Aorta (tissue), 5 donors: ENCODE data around the gene MYOF. TPM values are rescaled to one million over a fixed set of nuclear protein-coding genes. Genes with fewer than 3 reads are reported as not detected.
A peak's percentile ranks its signal among the peaks of the same experiment; 100 is the strongest.
"Not testable (repeated sequence)": the region's sequence is repeated elsewhere in the genome, so short reads cannot be mapped to it uniquely, and the experiment has no call there.

Experiments
- ATAC-seq: fragments of 200-7000 bp; cut with Tn5 transposase; one replicate; pipeline ENCODE4 v1.9.1; 2022; ENCODE audit warnings: moderate library complexity; ENCODE audit not compliant: low FRiP score
- DNase-seq, 2 donors: peaks; one replicate each; pipeline ENCODE4 v3.0.0-alpha.2; 2020
- H3K27ac ChIP-seq, 2 donors: one replicate each; pipeline ENCODE4 v1.5.1; 2013; ENCODE audit warnings: low read length in 2 of 2, mild to moderate bottlenecking in 2 of 2, moderate library complexity in 2 of 2, control low read depth in 1 of 2, inconsistent platforms in 1 of 2, low read depth in 1 of 2
- H3K27me3 ChIP-seq, 2 donors: one replicate each; pipeline ENCODE4 v1.6.1; 2013; ENCODE audit warnings: control low read depth in 1 of 2, low read length in 1 of 2, mild to moderate bottlenecking in 1 of 2, moderate library complexity in 1 of 2; ENCODE audit not compliant: insufficient read depth in 2 of 2, control insufficient read depth in 1 of 2
- H3K36me3 ChIP-seq, 2 donors: one replicate each; pipeline ENCODE4 v1.6.1; 2013; ENCODE audit warnings: control low read depth in 1 of 2, low read length in 1 of 2, mild to moderate bottlenecking in 1 of 2; ENCODE audit not compliant: insufficient read depth in 2 of 2, control insufficient read depth in 1 of 2
- H3K4me1 ChIP-seq, 2 donors: one replicate each; pipeline ENCODE4 v1.6.1; 2013; ENCODE audit warnings: low read length in 2 of 2, control low read depth in 1 of 2, mild to moderate bottlenecking in 1 of 2, moderate library complexity in 1 of 2; ENCODE audit not compliant: insufficient read depth in 2 of 2, control insufficient read depth in 1 of 2
- H3K4me3 ChIP-seq, 2 donors: one replicate each; pipeline ENCODE4 v1.5.1; 2013; ENCODE audit warnings: low read length in 2 of 2, control low read depth in 1 of 2, mild to moderate bottlenecking in 1 of 2
- H3K9me3 ChIP-seq: one replicate; pipeline ENCODE4 v1.6.1; 2013; ENCODE audit warnings: mild to moderate bottlenecking, low read length; ENCODE audit not compliant: control insufficient read depth
- WGBS, 2 donors: extraction: QIAGEN DNeasy Blood & Tissue Kit; methylation state at CpG; one replicate each; pipeline ENCODE4 v1.1.7; 2013; 5-methylcytosine and 5-hydroxymethylcytosine counted together
- intact Hi-C, 2 donors: fragments of 100-400 bp; cut with DNase I; formaldehyde crosslinking; loops; one replicate each; pipeline versions ENCODE4 v1.14.2 to v1.15.0; 2022
- polyA plus RNA-seq, 2 donors: library from polyadenylated mRNA; stranded (reverse); fragments of 200-250 nt; gene quantifications; one replicate each; pipeline ENCODE4 v1.2.3, GENCODE V29; 2013
- total RNA-seq, 2 donors: library from RNA; stranded (reverse); fragmentation: NEBNext Ultra II Directional; extraction: Animal tissue kit (Norgen Biotek cat#: 25700); gene quantifications; one replicate each; pipeline ENCODE4 v1.2.1, GENCODE V29; 2021
- donor health status: healthy with polysubstance abuse.
- donor health status: Bipolar disorder and iron deficiency.
- donor health status: DM: no; HTN: no; CAD: no.
- donor health status: DM: no; HTN: no; CAD: no.
- donor health status: DM: yes; HTN: yes; CAD: no.

MYOF gene
- total and polyA plus RNA-seq, 4 donors: 13.4 to 242 (median 126) TPM

DNA sequence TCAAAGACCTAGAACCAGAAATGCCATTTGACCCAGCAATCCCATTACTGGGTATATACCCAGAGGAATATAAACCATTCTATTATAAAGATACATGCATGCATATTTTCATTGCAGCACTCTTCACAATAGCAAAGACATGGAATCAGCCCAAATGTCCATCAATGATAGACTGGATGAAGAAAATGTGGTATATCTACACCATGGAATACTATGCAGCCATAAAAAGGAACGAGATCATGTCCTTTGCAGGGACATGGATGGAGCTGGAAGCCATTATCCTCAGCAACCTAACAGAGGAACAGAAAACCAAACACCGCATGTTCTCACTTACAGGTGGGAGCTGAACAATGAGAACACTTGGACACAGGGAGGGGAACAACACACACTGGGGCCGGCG lies 123.7 kb downstream of the MYOF start:
- peaks cover 13 to 15% of the 10 kb centered on the region in 2 donors for H3K36me3 ChIP-seq
- not testable (repeated sequence) for ATAC-seq

DNA sequence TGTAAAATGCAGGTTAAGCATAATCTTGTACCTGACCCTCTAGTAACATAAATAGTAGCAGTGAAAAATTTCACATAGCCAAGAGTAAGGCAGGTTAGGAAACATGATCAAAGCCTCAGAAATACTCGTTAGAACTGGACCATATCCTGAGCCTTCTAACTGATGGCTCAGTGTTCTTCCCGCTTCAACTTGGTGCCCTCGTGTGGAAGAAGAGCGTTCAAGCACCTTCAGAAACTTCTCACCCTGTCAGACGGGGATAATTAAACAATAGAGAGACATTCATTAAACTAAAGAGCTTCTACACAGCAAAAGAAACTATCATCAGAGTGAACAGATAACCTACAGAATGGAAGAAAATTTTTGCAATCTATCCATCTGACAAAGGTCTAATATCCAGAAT lies 124.5 kb downstream of the MYOF start:
- no peak for ATAC-seq

More for the DNA sequence above, 123.7 kb downstream of the MYOF start:
- H3K27me3 ChIP-seq, H3K27ac ChIP-seq, DNase-seq, H3K4me1 ChIP-seq, intact Hi-C loops, H3K9me3 ChIP-seq, H3K4me3 ChIP-seq: not testable (repeated sequence)
- WGBS, 2 donors: 96% methylated on average over 4 of the region's 4 CpGs

DNA sequence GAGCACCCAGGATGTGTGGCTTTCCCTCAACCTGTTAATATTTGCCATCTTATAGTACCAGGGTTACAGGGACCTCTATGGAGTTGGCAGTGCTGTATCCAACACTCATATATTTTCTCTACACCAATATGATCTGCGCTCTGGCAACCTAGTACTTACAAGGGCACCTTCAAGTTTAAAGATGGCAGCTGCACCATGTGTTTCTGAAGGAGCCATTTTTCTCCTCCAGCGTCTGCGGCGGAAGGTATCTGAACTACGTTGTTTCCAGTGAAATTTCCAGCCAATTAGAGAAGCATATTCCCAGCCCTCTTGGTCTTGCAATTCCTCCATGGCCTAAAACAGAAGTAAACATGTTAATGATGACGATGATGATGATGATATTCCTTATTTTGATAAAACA lies 125.6 kb downstream of the MYOF start:
- peaks cover 13 to 15% of the 10 kb centered on the region in 2 donors for H3K36me3 ChIP-seq
- DNase-seq: no peak
- intact Hi-C loops: no loop called here
- no peaks in the 10 kb centered on the region for H3K4me1 ChIP-seq
- H3K27me3 ChIP-seq: no peaks in the 10 kb centered on the region
- no peak overlapping the region for H3K27ac ChIP-seq
- no peak overlapping the region for H3K4me3 ChIP-seq
- no peak for ATAC-seq
- H3K9me3 ChIP-seq: no peaks in the 10 kb centered on the region
- 93 to 98% methylated on average over 6 of the region's 6 CpGs for WGBS, 2 donors

More for the DNA sequence above, 124.5 kb downstream of the MYOF start:
- Histone ChIP-seq H3K4me1 (no peaks in the 10 kb centered on the region), H3K9me3 (no peaks in the 10 kb centered on the region), H3K36me3 (peaks cover 13 to 15% of the 10 kb centered on the region in 2 donors), H3K27me3 (no peaks in the 10 kb centered on the region), H3K4me3 (no peak overlapping the region), H3K27ac (no peak overlapping the region)
- intact Hi-C loops: no loop called here
- no peak for DNase-seq
- 12 to 16% methylated on average over 5 of the region's 5 CpGs for WGBS, 2 donors

DNA sequence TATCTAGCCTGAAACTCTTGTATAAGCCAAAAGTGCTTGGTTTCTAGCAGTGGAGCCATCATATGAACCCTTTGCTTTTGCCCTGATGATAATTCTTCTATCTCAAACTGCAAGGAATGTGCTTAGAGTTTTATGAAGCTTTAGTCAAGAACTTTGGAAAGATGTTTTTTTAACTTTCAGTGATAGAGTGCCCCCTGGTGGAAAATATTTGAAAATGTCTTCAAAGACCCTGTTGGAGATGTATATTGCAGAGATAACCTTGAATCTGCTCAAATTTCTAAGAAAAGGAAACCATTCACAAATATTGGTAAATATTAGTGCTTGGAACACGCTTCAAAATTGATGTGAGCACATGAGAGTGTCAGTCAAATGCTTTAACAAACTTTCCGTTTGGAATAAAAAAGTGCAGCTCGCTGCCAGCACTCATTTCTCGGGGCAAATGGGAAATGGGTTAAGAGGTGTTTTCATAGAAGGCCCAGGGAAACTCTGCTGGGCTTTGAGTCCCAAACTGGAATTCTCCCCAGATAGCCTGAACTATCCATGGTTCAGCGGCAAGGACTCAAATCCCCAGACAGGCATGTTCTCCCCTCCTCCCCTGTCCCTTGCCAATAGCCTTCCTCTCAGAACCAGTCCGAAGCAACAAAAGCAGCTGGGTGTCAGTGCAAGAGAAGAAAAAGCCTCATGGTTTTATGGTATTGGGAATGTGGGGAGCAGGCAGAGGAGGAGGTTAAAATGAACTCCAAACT lies 129.3 kb downstream of the MYOF start:
- Histone ChIP-seq H3K4me3 (no peak overlapping the region), H3K27me3 (no peaks in the 10 kb centered on the region), H3K27ac (no peak overlapping the region), H3K4me1 (no peaks in the 10 kb centered on the region), H3K36me3 (peaks cover 9 to 14% of the 10 kb centered on the region in 2 donors), H3K9me3 (no peaks in the 10 kb centered on the region)
- ATAC-seq (no peak), DNase-seq (no peak)
- WGBS, 2 donors: 23 to 25% methylated on average over 6 of the region's 6 CpGs
- intact Hi-C loops: no loop called here

DNA sequence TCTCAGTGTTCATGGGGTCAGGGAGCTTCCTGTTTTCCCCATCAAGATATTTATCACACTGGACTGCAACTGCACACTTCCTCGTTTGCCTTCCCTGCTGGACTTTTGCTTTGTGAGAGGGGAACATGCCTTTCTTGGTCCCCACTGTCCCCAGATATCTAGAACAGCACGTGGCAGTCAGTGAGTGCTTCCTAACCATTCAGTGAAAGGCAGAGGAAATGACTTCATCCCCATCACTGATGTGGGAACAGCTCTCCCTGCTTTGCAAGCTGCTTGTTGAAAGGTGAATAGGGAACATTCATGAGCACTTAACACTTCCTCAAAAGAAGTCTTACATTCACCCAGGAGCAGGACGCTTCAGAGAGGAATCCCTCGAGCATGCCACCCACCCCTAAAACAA lies 135.4 kb downstream of the MYOF start:
- H3K27me3 ChIP-seq: no peaks in the 10 kb centered on the region
- WGBS, 2 donors: 30 to 32% methylated on average over 4 of the region's 4 CpGs
- H3K9me3 ChIP-seq: no peaks in the 10 kb centered on the region
- no peak overlapping the region for H3K4me3 ChIP-seq
- H3K4me1 ChIP-seq: no peaks in the 10 kb centered on the region
- intact Hi-C loops: loop anchor here in 1 of 2 donors (10.0 kb wide), 1 partner anchor 338 kb away; no protein-coding TSS in a partner anchor
- no peak for ATAC-seq
- peaks cover 16 to 17% of the 10 kb centered on the region in 2 donors for H3K36me3 ChIP-seq
- DNase-seq: no peak
- no peak overlapping the region for H3K27ac ChIP-seq

DNA sequence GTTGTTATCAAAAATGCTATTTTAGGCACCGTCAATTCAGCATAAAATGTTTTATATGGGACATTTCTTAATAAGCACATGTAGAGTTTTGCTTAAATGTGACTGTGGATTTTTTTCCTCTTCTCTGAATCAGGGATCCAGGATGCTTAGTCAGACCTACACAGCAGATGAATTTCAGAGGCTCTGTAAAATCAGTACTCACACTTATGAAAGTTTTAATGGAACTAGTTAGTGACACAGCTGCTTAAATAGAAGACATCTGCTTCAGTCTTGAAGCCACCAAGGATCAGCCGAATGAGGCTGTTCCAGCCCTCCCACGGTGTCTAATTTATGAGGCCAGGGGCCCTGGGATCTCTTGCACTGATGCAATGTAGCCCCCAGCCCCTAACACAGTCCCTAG lies 136.0 kb downstream of the MYOF start:
- Histone ChIP-seq H3K4me1 (no peaks in the 10 kb centered on the region), H3K27me3 (no peaks in the 10 kb centered on the region), H3K27ac (no peak overlapping the region), H3K36me3 (peaks cover 16% of the 10 kb centered on the region in 2 donors), H3K9me3 (no peaks in the 10 kb centered on the region), H3K4me3 (no peak overlapping the region)
- WGBS, 2 donors: 16 to 31% methylated on average over 3 of the region's 3 CpGs
- intact Hi-C loops: loop anchor here in 1 of 2 donors (10.0 kb wide), 1 partner anchor 339 kb away; no protein-coding TSS in a partner anchor
- DNase-seq (no peak), ATAC-seq (no peak)

DNA sequence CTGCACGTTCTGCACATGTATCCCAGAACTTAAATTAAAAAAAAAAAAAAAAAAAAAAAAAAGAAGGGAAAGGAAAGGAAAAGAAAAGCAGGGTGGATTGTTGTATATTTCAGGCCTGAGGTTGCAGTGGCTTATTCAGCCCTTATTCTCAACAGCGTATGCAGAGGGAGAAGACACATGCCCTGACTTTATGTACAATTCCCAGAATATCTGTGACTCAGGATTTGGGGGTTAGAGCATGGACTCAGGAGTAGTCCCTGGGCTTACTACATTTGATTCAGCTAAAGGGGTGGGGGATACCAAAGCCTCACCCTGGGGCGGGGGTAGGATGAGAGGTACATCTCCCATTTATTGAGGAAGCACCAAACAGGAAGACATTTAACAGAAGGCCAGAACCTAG lies 137.4 kb downstream of the MYOF start:
- Histone ChIP-seq H3K9me3 (no peaks in the 10 kb centered on the region), H3K4me3 (no peak overlapping the region), H3K36me3 (peaks cover 11 to 16% of the 10 kb centered on the region in 2 donors), H3K27ac (peak overlapping the region in 1 of 2 donors; percentile 8), H3K4me1 (no peaks in the 10 kb centered on the region), H3K27me3 (no peaks in the 10 kb centered on the region)
- intact Hi-C loops: loop anchor here in 1 of 2 donors (10.0 kb wide), 1 partner anchor 340 kb away; no protein-coding TSS in a partner anchor
- no peak for DNase-seq
- no peak for ATAC-seq
- WGBS, 2 donors: 83 to 89% methylated on average over 3 of the region's 3 CpGs

DNA sequence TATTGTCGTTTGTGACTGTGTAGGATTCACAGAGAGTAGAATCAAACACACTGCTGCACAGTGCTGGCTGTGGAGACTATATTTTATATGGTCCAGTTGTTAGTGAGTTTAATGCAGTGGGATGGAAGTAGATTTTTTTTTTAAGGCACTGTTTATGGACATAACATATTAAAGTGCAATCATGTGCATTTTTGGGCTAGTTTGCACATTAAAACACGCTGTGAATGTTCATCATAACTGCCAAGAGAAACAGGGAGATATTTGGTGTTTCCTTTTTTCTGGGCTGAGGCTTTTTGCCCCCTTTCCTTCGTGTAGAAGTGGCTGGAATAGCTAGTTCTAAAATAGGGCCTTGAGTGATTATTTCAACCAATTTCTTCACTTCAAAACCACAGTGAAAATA lies 139.2 kb downstream of the MYOF start:
- Histone ChIP-seq H3K4me1 (no peaks in the 10 kb centered on the region), H3K27me3 (no peaks in the 10 kb centered on the region), H3K36me3 (peaks cover 9 to 16% of the 10 kb centered on the region in 2 donors), H3K9me3 (no peaks in the 10 kb centered on the region), H3K4me3 (no peak overlapping the region), H3K27ac (no peak overlapping the region)
- 17 to 18% methylated on average over 3 of the region's 3 CpGs for WGBS, 2 donors
- ATAC-seq: no peak
- intact Hi-C loops: loop anchor here in 1 of 2 donors (10.0 kb wide), 1 partner anchor 342 kb away; no protein-coding TSS in a partner anchor
- no peak for DNase-seq

DNA sequence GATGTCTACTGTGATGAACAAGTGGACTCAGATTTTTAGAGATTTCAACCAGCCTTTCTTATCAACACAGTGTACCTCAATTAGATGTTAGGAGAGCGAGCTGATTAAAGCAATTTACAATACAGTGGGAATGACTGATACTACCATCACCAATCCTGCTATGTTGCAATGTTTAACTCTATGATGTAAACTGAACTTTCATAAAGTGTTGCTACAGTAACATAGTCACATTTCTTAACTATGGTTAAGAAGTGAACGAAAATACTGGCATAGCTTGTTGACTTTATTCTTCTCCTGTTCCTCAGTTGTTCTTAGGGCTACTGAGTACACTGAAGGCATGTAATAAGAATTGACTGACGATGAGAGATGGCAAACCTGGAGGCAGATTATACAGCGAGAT lies 139.8 kb downstream of the MYOF start:
- no peak for DNase-seq
- intact Hi-C loops: loop anchor here in 1 of 2 donors (10.0 kb wide), 1 partner anchor 342 kb away; no protein-coding TSS in a partner anchor
- no peaks in the 10 kb centered on the region for H3K4me1 ChIP-seq
- no peaks in the 10 kb centered on the region for H3K9me3 ChIP-seq
- no peak overlapping the region for H3K4me3 ChIP-seq
- no peaks in the 10 kb centered on the region for H3K27me3 ChIP-seq
- 83 to 84% methylated on average over 4 of the region's 4 CpGs for WGBS, 2 donors
- ATAC-seq: no peak
- H3K36me3 ChIP-seq: peaks cover 12 to 19% of the 10 kb centered on the region in 2 donors
- H3K27ac ChIP-seq: no peak overlapping the region
